Stimulated activated CD4-positive, alpha-beta T cell treated with anti-CD3 and anti-CD28 coated beads, Interleukin-1b, Interleukin-23, amount 100 ng/mL, for 1 hour (primary cell): ENCODE results near the gene NOLC1.

Experiments used
- DNase-seq, 2 donors: peaks; one replicate each; pipeline ENCODE4 v3.0.0-alpha.2; 2020; ENCODE audit warnings: low read depth in 2 of 2

Gene NOLC1

GRCh38 chr10:102121739-102122372 lies 30.3 kb upstream of the NOLC1 start:
- no peak for DNase-seq

GRCh38 chr10:102122450-102122849 lies 29.7 kb upstream of the NOLC1 start:
- no peak for DNase-seq

DNA sequence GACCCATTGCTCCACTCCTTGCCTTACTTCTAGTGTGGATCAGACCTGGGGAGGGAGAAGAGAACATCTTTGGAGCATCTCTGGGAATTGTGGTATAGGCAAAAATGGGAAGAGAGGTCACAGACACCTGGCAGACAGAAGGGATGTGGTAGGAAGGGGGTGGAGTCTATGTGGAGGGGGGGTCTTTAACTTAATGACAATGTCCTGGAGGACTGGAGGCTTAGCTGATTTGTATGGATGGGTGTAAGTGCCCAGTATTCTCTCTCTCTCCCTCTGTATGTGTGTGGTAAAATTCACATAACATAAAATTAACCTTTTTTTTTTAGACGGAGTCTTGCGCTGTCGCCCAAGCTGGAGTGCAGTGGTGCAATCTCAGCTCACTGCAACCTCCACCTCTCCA lies 29.0 kb upstream of the NOLC1 start:
- DNase-seq: no peak

- DNase-seq: no peak
Observed at GRCh38 chr10:102131286-102132170, 20.7 kb upstream of the NOLC1 start.

- DNase-seq: no peak
Observed at GRCh38 chr10:102132193-102132562, 20.0 kb upstream of the NOLC1 start.

- DNase-seq: peak; percentile 88 to 92
Observed at GRCh38 chr10:102132563-102133372, 19.4 kb upstream of the NOLC1 start, which contains the start of gene PPRC1. TSS of gene PPRC1 (plus strand) at chr10:102133040. CDS start at chr10:102133069, 29 bp downstream.

DNA sequence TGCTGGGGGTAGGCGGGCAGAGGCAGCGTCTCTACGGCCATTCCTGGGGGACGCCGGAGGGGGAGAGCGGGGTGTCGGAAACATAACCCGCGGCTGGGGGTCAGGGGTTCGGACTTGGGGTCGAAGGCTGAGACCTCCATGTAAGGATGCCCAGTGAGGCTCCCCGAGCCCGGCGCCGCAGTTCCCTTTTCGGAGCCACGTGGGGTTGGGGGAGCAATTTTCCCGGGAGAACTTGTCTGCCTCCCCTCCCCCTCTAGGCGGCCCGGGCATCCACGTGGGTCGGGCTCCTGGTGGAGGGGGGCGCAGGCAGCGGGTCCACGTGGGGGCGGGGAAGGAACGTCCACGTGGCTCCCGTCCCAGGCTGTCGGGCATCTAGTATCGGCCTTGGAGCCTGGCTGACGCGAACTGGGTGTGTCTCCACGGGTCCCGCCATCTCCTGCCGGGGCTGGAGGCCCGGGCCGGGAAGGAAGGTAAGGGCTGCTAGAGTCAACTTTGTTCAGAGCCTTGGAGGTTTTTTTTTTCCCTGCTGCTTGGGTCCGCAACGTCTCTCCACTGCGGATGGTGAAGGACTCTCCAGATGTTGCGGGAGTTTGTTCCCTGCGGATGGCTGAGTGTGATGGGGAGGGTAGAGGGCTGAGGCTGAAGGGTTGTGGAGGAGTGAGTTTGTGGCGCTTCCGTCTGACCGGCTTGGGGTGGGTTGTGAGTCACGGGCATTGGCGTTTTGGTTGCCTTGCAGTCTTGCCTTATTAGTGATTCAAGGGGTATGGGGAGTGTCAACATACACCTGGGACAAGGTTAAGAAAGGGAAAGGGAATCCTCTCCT lies 18.6 kb upstream of the NOLC1 start:
- peak in 1 of 2 donors; percentile 58 for DNase-seq

DNA sequence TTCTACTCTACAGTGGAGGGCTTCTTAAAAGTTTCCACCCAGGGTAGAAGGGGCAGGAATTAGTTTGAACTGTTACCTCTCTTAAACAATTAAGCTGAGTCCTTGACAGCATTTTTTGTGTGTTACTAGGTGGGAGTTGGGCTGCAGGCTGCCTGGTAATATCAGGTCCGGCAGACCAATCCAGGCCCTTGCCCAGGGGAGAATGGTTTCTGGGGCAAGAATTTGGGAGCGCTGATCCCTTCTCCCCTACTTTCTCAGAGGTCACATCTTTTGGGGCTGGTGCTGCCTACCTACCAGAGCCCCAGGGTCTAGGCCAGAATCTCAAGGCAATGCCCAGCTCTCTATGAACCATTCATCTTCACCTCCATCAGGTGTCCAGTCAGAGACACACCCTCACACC lies 17.8 kb upstream of the NOLC1 start:
- DNase-seq: no peak

- no peak for DNase-seq
Observed at GRCh38 chr10:102135956-102136526, 16.1 kb upstream of the NOLC1 start.

- no peak for DNase-seq
Observed at GRCh38 chr10:102139281-102140110, 12.7 kb upstream of the NOLC1 start.

GRCh38 chr10:102140218-102140617 lies 12.0 kb upstream of the NOLC1 start:
- no peak for DNase-seq

- no peak for DNase-seq
Observed at GRCh38 chr10:102140913-102141540, 11.2 kb upstream of the NOLC1 start.

DNA sequence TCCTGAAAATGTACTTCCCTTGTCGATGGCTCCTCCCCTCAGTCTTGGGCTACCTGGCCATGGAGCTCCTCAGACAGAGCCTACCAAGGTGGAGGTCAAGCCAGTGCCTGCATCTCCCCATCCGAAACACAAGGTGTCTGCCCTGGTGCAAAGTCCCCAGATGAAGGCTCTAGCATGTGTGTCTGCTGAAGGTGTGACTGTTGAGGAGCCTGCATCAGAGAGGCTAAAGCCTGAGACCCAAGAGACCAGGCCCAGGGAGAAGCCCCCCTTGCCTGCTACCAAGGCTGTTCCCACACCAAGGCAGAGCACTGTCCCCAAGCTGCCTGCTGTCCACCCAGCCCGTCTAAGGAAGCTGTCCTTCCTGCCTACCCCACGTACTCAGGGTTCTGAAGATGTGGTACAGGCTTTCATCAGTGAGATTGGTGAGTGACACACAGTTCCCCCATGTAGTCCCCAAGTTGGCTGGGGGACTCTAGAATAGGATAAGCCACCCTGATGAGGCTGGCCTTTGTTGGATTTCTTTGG lies 10.5 kb upstream of the NOLC1 start:
- no peak for DNase-seq

DNA sequence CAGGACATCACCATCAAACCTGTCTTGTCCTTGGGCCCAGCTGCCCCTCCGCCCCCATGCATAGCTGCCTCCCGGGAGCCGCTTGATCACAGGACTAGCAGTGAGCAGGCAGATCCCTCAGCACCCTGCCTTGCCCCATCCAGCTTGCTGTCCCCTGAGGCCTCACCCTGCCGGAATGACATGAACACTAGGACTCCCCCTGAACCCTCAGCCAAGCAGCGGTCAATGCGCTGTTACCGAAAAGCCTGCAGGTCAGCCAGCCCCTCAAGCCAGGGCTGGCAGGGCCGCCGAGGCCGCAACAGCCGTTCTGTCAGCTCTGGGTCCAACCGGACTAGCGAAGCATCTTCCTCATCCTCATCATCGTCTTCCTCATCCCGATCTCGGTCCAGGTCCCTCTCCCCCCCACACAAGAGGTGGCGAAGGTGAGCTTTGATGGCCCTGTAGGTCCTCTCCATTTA lies 5.2 kb upstream of the NOLC1 start:
- DNase-seq: no peak

- no peak for DNase-seq
Observed at GRCh38 chr10:102147561-102147960, 4.6 kb upstream of the NOLC1 start.

- no peak for DNase-seq
Observed at GRCh38 chr10:102148275-102148674, 3.9 kb upstream of the NOLC1 start.

GRCh38 chr10:102150970-102151773 lies 1.0 kb upstream of the NOLC1 start:
- DNase-seq: no peak

DNA sequence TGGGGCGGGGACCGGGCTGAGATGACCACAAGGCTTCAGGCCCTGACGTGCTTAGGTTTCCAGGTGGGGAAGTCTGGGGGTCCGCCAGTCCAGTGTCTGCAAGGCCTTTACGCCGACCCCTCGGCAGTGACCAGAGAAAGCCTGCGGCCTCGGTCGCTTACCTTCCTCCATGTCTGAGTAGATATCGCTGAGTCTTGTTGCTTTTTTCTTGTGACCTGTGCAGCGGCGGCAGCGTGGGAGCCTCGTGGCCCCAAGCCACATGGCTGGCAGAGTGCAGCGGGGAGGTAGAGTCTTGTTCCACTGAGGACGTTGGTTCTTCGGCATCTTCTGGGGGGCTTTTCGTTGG lies 329 bp downstream of the NOLC1 start:
- DNase-seq: peak in 1 of 2 donors; percentile 35
